Activated T-cell treated with anti-CD3 and anti-CD28 coated beads, Interleukin-2, amount 50 U/mL, for 4 hours (primary cell): ENCODE measurements around the gene GLDC. TPM values are rescaled to one million over a fixed set of nuclear protein-coding genes. Genes with fewer than 3 reads are reported as not detected.

Experiments
- ATAC-seq, 2 donors: fragments of 200-7000 bp; cut with Tn5 transposase; one replicate each; pipeline ENCODE4 v1.10.0; 2021
- DNase-seq: peaks from one replicate; pipeline ENCODE4 v3.0.0-alpha.2; 2020
- H3K27me3 Mint-ChIP-seq: one replicate; pipeline ENCODE4 v1.8.0; 2021; ENCODE audit warnings: low read depth, mixed read lengths
- H3K36me3 Mint-ChIP-seq: one replicate; pipeline ENCODE4 v1.8.0; 2022; ENCODE audit warnings: mixed read lengths; ENCODE audit not compliant: insufficient read depth
- H3K4me1 Mint-ChIP-seq: one replicate; pipeline ENCODE4 v1.8.0; 2021; ENCODE audit warnings: low read depth, mixed read lengths
- H3K4me3 Mint-ChIP-seq: one replicate; pipeline ENCODE4 v1.8.0; 2021; ENCODE audit warnings: mild to moderate bottlenecking, moderate library complexity, mixed read lengths
- H3K9me3 Mint-ChIP-seq: one replicate; pipeline ENCODE4 v1.8.0; 2021; ENCODE audit warnings: mixed read lengths
- total RNA-seq, 3 donors: library from RNA; stranded (reverse); gene quantifications; one replicate each; pipeline ENCODE4 v1.2.1, GENCODE V29; 2021

The GLDC gene
- total RNA-seq, 3 donors from 2014 or later: 0.63 to 3.6 (median 3.5) TPM

- H3K36me3 Mint-ChIP-seq: no peaks in the 10 kb centered on the region
- H3K9me3 Mint-ChIP-seq: no peaks in the 10 kb centered on the region
- H3K27me3 Mint-ChIP-seq: peaks cover 5% of the 10 kb centered on the region
- ATAC-seq (no peak), DNase-seq (no peak)
- no peak overlapping the region for H3K4me3 Mint-ChIP-seq
- H3K4me1 Mint-ChIP-seq: no peaks in the 10 kb centered on the region
Measured at GRCh38 chr9:6620796-6621195, 24.7 kb downstream of the GLDC start.

- DNase-seq: no peak
- Mint-ChIP-seq H3K4me1 (no peaks in the 10 kb centered on the region), H3K4me3 (no peak overlapping the region), H3K36me3 (no peaks in the 10 kb centered on the region), H3K27me3 (peaks cover 3% of the 10 kb centered on the region), H3K9me3 (no peaks in the 10 kb centered on the region)
- no peak for ATAC-seq
Measured at GRCh38 chr9:6620353-6620752, 25.2 kb downstream of the GLDC start.

GRCh38 chr9:6619909-6620308, 25.6 kb downstream of the GLDC start:
- no peaks in the 10 kb centered on the region for H3K9me3 Mint-ChIP-seq
- ATAC-seq (no peak), DNase-seq (no peak)
- H3K4me1 Mint-ChIP-seq: no peaks in the 10 kb centered on the region
- peaks cover 3% of the 10 kb centered on the region for H3K27me3 Mint-ChIP-seq
- no peaks in the 10 kb centered on the region for H3K36me3 Mint-ChIP-seq
- H3K4me3 Mint-ChIP-seq: no peak overlapping the region

- H3K4me1 Mint-ChIP-seq: no peaks in the 10 kb centered on the region
- H3K9me3 Mint-ChIP-seq: no peaks in the 10 kb centered on the region
- DNase-seq: no peak
- no peak overlapping the region for H3K4me3 Mint-ChIP-seq
- no peak for ATAC-seq
- no peaks in the 10 kb centered on the region for H3K36me3 Mint-ChIP-seq
- peaks cover 3% of the 10 kb centered on the region for H3K27me3 Mint-ChIP-seq
Measured at GRCh38 chr9:6616951-6617602, 28.5 kb downstream of the GLDC start.

GRCh38 chr9:6614489-6614888, 31.0 kb downstream of the GLDC start:
- no peaks in the 10 kb centered on the region for H3K4me1 Mint-ChIP-seq
- DNase-seq (no peak), ATAC-seq (no peak)
- H3K4me3 Mint-ChIP-seq: no peak overlapping the region
- H3K9me3 Mint-ChIP-seq: no peaks in the 10 kb centered on the region
- no peaks in the 10 kb centered on the region for H3K27me3 Mint-ChIP-seq
- no peaks in the 10 kb centered on the region for H3K36me3 Mint-ChIP-seq

- H3K27me3 Mint-ChIP-seq: no peaks in the 10 kb centered on the region
- no peak for DNase-seq
- H3K9me3 Mint-ChIP-seq: no peaks in the 10 kb centered on the region
- H3K36me3 Mint-ChIP-seq: no peaks in the 10 kb centered on the region
- no peak for ATAC-seq
- H3K4me1 Mint-ChIP-seq: no peaks in the 10 kb centered on the region
- no peak overlapping the region for H3K4me3 Mint-ChIP-seq
Measured at GRCh38 chr9:6611865-6612264, 33.7 kb downstream of the GLDC start.

GRCh38 chr9:6610073-6610472, 35.5 kb downstream of the GLDC start:
- no peaks in the 10 kb centered on the region for H3K9me3 Mint-ChIP-seq
- DNase-seq (no peak), ATAC-seq (no peak)
- no peaks in the 10 kb centered on the region for H3K27me3 Mint-ChIP-seq
- no peak overlapping the region for H3K4me3 Mint-ChIP-seq
- H3K4me1 Mint-ChIP-seq: peaks cover 2% of the 10 kb centered on the region
- H3K36me3 Mint-ChIP-seq: no peaks in the 10 kb centered on the region

- no peak for DNase-seq
- H3K9me3 Mint-ChIP-seq: no peaks in the 10 kb centered on the region
- no peak overlapping the region for H3K4me3 Mint-ChIP-seq
- peaks cover 4% of the 10 kb centered on the region for H3K4me1 Mint-ChIP-seq
- H3K27me3 Mint-ChIP-seq: no peaks in the 10 kb centered on the region
- H3K36me3 Mint-ChIP-seq: no peaks in the 10 kb centered on the region
- no peak for ATAC-seq
Measured at GRCh38 chr9:6609497-6610016, 36.0 kb downstream of the GLDC start.

- no peaks in the 10 kb centered on the region for H3K36me3 Mint-ChIP-seq
- no peaks in the 10 kb centered on the region for H3K9me3 Mint-ChIP-seq
- peaks cover 4% of the 10 kb centered on the region for H3K4me1 Mint-ChIP-seq
- no peak for DNase-seq
- ATAC-seq: no peak
- H3K4me3 Mint-ChIP-seq: peak overlapping the region; percentile 46
- no peaks in the 10 kb centered on the region for H3K27me3 Mint-ChIP-seq
Measured at GRCh38 chr9:6605202-6605601, 40.3 kb downstream of the GLDC start.

- no peak for ATAC-seq
- no peak for DNase-seq
- Mint-ChIP-seq H3K9me3 (no peaks in the 10 kb centered on the region), H3K4me1 (peaks cover 8% of the 10 kb centered on the region), H3K36me3 (no peaks in the 10 kb centered on the region), H3K4me3 (no peak overlapping the region), H3K27me3 (no peaks in the 10 kb centered on the region)
Measured at GRCh38 chr9:6600426-6600825, 45.1 kb downstream of the GLDC start.

GRCh38 chr9:6600006-6600405, 45.5 kb downstream of the GLDC start:
- DNase-seq (no peak), ATAC-seq (no peak)
- no peaks in the 10 kb centered on the region for H3K9me3 Mint-ChIP-seq
- H3K4me3 Mint-ChIP-seq: no peak overlapping the region
- no peaks in the 10 kb centered on the region for H3K27me3 Mint-ChIP-seq
- H3K4me1 Mint-ChIP-seq: peaks cover 7% of the 10 kb centered on the region
- H3K36me3 Mint-ChIP-seq: no peaks in the 10 kb centered on the region

- DNase-seq (no peak), ATAC-seq (peak; percentile 86 to 95)
- H3K27me3 Mint-ChIP-seq: peaks cover 2% of the 10 kb centered on the region
- no peaks in the 10 kb centered on the region for H3K36me3 Mint-ChIP-seq
- no peak overlapping the region for H3K4me3 Mint-ChIP-seq
- peaks cover 5% of the 10 kb centered on the region for H3K4me1 Mint-ChIP-seq
- no peaks in the 10 kb centered on the region for H3K9me3 Mint-ChIP-seq
Measured at GRCh38 chr9:6598249-6598725, 47.2 kb downstream of the GLDC start.

- peaks cover 2% of the 10 kb centered on the region for H3K27me3 Mint-ChIP-seq
- ATAC-seq: no peak
Measured at GRCh38 chr9:6592791-6593190, 52.7 kb downstream of the GLDC start.

GRCh38 chr9:6592231-6592630, 53.3 kb downstream of the GLDC start:
- ATAC-seq (no peak), DNase-seq (no peak)
- no peaks in the 10 kb centered on the region for H3K4me1 Mint-ChIP-seq
- no peaks in the 10 kb centered on the region for H3K9me3 Mint-ChIP-seq
- no peak overlapping the region for H3K4me3 Mint-ChIP-seq
- H3K36me3 Mint-ChIP-seq: no peaks in the 10 kb centered on the region
- peaks cover 2% of the 10 kb centered on the region for H3K27me3 Mint-ChIP-seq

More at GRCh38 chr9:6592791-6593190, 52.7 kb downstream of the GLDC start:
- no peaks in the 10 kb centered on the region for H3K4me1 Mint-ChIP-seq
- no peaks in the 10 kb centered on the region for H3K36me3 Mint-ChIP-seq
- no peaks in the 10 kb centered on the region for H3K9me3 Mint-ChIP-seq
- no peak for DNase-seq
- no peak overlapping the region for H3K4me3 Mint-ChIP-seq

GRCh38 chr9:6590772-6591384, 54.7 kb downstream of the GLDC start:
- Mint-ChIP-seq H3K27me3 (peaks cover 2% of the 10 kb centered on the region), H3K4me3 (no peak overlapping the region), H3K36me3 (no peaks in the 10 kb centered on the region), H3K9me3 (no peaks in the 10 kb centered on the region), H3K4me1 (no peaks in the 10 kb centered on the region)
- DNase-seq (no peak), ATAC-seq (no peak)
